ENCODE results near the gene DOCK11. TPM values are rescaled to one million over a fixed set of nuclear protein-coding genes. Genes with fewer than 3 reads are reported as not detected.
A peak's percentile ranks its signal among the peaks of the same experiment; 100 is the strongest.

Gene DOCK11
- total RNA-seq, 1 experiment from 2014 or later, result 2.1 TPM

GRCh38 chrX:118637997-118638396 is 142.4 kb downstream of the DOCK11 start:
- intact Hi-C loops (cut with micrococcal nuclease; ENCODE audit: unreplicated experiment), result no loop called here
- ChIA-PET CTCF (no interaction called here), POLR2A (ENCODE audit: low non-redundant PET) (no interaction called here)
- no peak overlapping the region for H3K4me3 ChIP-seq (ENCODE audit: low read depth, low read length, poor library complexity, severe bottlenecking)
- H3K9me3 ChIP-seq (ENCODE audit: low read depth, low read length, poor library complexity, severe bottlenecking), result no peaks in the 10 kb centered on the region
- H3K36me3 ChIP-seq (ENCODE audit: insufficient read depth, low read length, poor library complexity, severe bottlenecking), result no peaks in the 10 kb centered on the region
- TF ChIP-seq EZH2 (IDR thresholded peaks at IDR 0.05; ENCODE audit: borderline replicate concordance, low read depth, low read length, poor library complexity, severe bottlenecking) (no peak), CTCF (conservative IDR thresholded peaks at IDR 0.05; ENCODE audit: low read depth, low read length) (peak; percentile 42)
- H3K27me3 ChIP-seq (replicated peaks; ENCODE audit: insufficient read depth, low read depth, low read length, poor library complexity), result peaks cover 4% of the 10 kb centered on the region
- peak; percentile 6 for DNase-seq (ENCODE audit: low spot score)
- no TSS peak for BruUV-seq (replicated peaks)
- H3K27ac ChIP-seq (ENCODE audit: low read depth, low read length, poor library complexity, severe bottlenecking), result no peak overlapping the region
- H3K4me1 ChIP-seq (ENCODE audit: insufficient read depth, low read length, poor library complexity, severe bottlenecking), result no peaks in the 10 kb centered on the region

- ChIA-PET CTCF (interaction anchor here (0.6 to 1.3 kb wide), 4 partner anchors 117 to 185 kb away, joined by 3 to 6 read pairs (median 4); no protein-coding TSS in a partner anchor), POLR2A (ENCODE audit: low non-redundant PET) (no interaction called here)
- Histone ChIP-seq H3K9me3 (ENCODE audit: low read depth, low read length, poor library complexity, severe bottlenecking) (no peaks in the 10 kb centered on the region), H3K36me3 (ENCODE audit: insufficient read depth, low read length, poor library complexity, severe bottlenecking) (no peaks in the 10 kb centered on the region), H3K4me3 (ENCODE audit: low read depth, low read length, poor library complexity, severe bottlenecking) (no peak overlapping the region), H3K27ac (ENCODE audit: low read depth, low read length, poor library complexity, severe bottlenecking) (no peak overlapping the region), H3K4me1 (ENCODE audit: insufficient read depth, low read length, poor library complexity, severe bottlenecking) (no peaks in the 10 kb centered on the region), H3K27me3 (replicated peaks; ENCODE audit: insufficient read depth, low read depth, low read length, poor library complexity) (no peaks in the 10 kb centered on the region)
- peak; percentile 57 for TF ChIP-seq CTCF (conservative IDR thresholded peaks at IDR 0.05; ENCODE audit: low read depth, low read length)
- TF ChIP-seq EZH2 (IDR thresholded peaks at IDR 0.05; ENCODE audit: borderline replicate concordance, low read depth, low read length, poor library complexity, severe bottlenecking), result no peak
- peak; percentile 54 for DNase-seq (ENCODE audit: low spot score)
- intact Hi-C loops (cut with micrococcal nuclease; ENCODE audit: unreplicated experiment), result loop anchor here (2.0 kb wide), 1 partner anchor 162 kb away; no protein-coding TSS in a partner anchor
- BruUV-seq (replicated peaks), result no TSS peak
Measured at GRCh38 chrX:118644378-118644777, 148.8 kb downstream of the DOCK11 start.

- CTCF ChIA-PET, result no interaction called here
- intact Hi-C loops (cut with micrococcal nuclease; ENCODE audit: unreplicated experiment), result no loop called here
Measured at GRCh38 chrX:118652717-118653116, 157.1 kb downstream of the DOCK11 start.

More at GRCh38 chrX:118652717-118653116, 157.1 kb downstream of the DOCK11 start:
- Histone ChIP-seq H3K36me3 (ENCODE audit: insufficient read depth, low read length, poor library complexity, severe bottlenecking) (no peaks in the 10 kb centered on the region), H3K9me3 (ENCODE audit: low read depth, low read length, poor library complexity, severe bottlenecking) (no peaks in the 10 kb centered on the region), H3K27ac (ENCODE audit: low read depth, low read length, poor library complexity, severe bottlenecking) (no peak overlapping the region), H3K27me3 (replicated peaks; ENCODE audit: insufficient read depth, low read depth, low read length, poor library complexity) (no peaks in the 10 kb centered on the region), H3K4me1 (ENCODE audit: insufficient read depth, low read length, poor library complexity, severe bottlenecking) (no peaks in the 10 kb centered on the region), H3K4me3 (ENCODE audit: low read depth, low read length, poor library complexity, severe bottlenecking) (no peak overlapping the region)
- POLR2A ChIA-PET (ENCODE audit: low non-redundant PET), result no interaction called here
- TF ChIP-seq CTCF (conservative IDR thresholded peaks at IDR 0.05; ENCODE audit: low read depth, low read length) (no peak), EZH2 (IDR thresholded peaks at IDR 0.05; ENCODE audit: borderline replicate concordance, low read depth, low read length, poor library complexity, severe bottlenecking) (no peak)
- DNase-seq (ENCODE audit: low spot score), result no peak
- BruUV-seq (replicated peaks), result no TSS peak
